Amygdala (tissue), 56 donors: ENCODE results near the gene CDKN2A.
A peak's percentile ranks its signal among the peaks of the same experiment; 100 is the strongest.

Experiments used
- DNase-seq, 56 donors: peaks; one replicate each; lab custom pipeline; 2025; lab: John Stamatoyannopoulos, UW

The CDKN2A gene

DNA sequence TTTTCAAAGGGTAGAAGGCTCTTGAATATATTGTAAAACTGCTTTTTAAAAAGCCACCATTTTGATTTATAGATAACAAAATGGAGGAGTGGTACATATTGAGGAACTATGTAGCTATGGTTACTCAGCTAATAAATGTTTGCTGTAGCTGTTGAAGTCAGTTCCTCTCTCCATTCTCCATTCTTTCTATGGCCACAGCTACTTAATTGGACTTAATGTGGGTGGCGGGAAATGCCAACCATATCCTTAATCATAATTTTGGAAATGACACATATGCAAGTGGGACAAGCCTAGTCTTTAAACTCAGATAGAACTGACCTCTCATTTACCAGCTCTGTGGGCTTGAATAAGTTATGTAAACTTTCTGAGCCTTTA lies 10.6 kb downstream of the CDKN2A start:
- DNase-seq: no peak

DNA sequence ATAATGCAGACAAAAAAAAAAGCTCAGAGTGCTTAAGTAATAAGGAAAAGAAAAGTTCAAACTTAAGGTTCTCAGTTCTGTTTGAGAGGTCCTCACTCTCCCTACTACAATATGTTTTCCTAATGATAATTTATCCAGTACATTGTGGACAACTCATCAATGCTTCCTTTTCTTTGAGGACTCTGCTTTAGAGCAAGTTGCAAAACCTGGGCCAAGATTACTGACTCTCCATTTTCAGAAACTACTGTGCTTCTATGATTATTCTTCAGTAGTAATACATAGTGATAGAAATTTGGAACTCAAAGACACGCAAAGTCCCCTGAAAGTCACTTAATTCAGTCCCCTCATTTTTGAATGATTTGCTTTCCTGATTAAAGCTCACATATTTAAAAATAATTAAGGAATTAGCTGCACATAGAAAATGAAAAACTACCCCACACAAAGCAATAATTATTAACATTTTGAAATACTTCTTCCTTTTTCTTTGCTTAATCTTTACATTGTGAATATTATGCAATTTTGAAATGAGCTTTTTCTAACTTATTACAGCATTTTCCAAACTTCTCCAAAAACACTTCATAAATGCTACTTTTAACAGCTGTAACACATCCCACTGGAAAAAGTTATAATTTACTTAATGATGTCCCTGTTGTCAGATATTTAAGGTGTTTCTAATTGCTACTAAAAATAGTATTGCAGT lies 11.2 kb downstream of the CDKN2A start:
- DNase-seq: no peak

DNA sequence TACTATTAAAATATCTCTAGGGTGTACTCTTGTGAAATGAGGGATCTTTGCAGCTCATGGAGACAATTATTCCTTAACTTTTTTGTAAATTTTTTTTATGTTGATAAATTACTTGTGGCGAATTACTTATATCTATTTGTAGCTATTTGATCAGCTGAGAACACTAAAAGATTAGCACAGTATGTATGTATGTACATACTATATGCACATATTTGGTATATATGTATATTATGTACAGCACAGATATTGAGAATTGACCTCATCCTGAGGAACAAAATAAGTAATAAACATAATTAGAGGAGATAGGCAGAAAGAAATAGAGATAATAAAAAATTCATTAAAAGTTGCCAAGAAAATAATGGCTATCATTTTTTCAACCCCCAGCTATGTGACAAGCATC lies 11.8 kb downstream of the CDKN2A start:
- DNase-seq: no peak

- no peak for DNase-seq
Measured at GRCh38 chr9:21976334-21976875, 17.8 kb downstream of the CDKN2A start.

- peak in 3 of 56 donors; percentile 13 to 51 (median 28) for DNase-seq
Measured at GRCh38 chr9:21974722-21975409, 19.3 kb downstream of the CDKN2A start.

DNA sequence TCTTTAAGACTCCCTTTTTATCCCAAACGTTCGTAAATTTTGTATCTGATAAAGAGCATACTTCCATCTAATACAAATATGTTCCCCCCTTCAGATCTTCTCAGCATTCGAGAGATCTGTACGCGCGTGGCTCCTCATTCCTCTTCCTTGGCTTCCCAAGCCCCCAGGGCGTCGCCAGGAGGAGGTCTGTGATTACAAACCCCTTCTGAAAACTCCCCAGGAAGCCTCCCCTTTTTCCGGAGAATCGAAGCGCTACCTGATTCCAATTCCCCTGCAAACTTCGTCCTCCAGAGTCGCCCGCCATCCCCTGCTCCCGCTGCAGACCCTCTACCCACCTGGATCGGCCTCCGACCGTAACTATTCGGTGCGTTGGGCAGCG lies 19.9 kb downstream of the CDKN2A start:
- DNase-seq: no peak

GRCh38 chr9:21972361-21972760 lies 21.8 kb downstream of the CDKN2A start:
- DNase-seq: no peak

GRCh38 chr9:21970800-21971640 lies 23.2 kb downstream of the CDKN2A start:
- DNase-seq: no peak

GRCh38 chr9:21969951-21970799 lies 24.0 kb downstream of the CDKN2A start:
- DNase-seq: no peak

DNA sequence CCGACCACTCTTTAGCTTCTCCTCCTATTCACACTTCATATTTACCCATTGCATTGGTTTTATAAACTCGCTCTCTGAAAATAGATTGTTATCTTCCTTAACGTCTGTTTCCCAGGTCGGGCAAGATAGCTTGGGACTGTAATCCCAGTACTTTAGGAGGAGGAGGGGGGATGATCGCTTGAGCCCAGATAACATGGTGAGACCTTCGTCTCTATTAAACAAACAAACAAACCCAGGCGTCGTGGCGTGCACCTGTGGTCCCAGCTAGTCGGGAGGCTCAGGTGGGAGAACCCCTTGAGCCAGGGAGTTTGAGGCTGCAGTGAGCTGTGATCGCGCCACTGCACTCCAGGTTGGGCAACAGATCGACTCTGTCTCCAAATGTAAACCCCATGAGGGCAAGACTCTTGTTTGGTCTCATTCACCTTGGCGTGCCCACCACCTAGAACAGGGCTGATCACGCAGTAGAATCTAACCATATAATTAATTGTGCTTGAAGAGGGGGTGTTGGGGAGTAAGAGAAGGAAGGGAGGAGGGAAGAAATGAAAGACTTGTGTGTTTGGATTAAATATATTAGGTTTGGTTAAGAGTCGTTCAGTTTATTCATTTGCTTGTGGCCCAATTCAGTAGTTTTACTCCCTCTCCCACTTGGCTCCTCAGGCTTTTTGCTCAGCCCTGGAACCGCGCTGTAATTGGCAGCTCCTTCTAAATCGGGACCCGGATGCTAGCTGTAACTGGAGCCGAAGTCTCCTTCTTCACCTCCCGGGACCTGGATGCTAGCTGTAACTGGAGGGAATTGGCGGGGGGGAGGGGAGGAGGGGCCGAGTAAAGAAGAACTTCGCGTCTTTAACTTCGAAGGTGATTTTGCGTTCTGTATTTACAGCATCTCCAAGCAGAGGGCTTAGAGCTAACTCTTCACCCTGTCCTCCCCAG lies 24.9 kb downstream of the CDKN2A start:
- no peak for DNase-seq

- DNase-seq: no peak
Measured at GRCh38 chr9:21968331-21969010, 25.7 kb downstream of the CDKN2A start.

GRCh38 chr9:21967702-21968101 lies 26.5 kb downstream of the CDKN2A start:
- no peak for DNase-seq

DNA sequence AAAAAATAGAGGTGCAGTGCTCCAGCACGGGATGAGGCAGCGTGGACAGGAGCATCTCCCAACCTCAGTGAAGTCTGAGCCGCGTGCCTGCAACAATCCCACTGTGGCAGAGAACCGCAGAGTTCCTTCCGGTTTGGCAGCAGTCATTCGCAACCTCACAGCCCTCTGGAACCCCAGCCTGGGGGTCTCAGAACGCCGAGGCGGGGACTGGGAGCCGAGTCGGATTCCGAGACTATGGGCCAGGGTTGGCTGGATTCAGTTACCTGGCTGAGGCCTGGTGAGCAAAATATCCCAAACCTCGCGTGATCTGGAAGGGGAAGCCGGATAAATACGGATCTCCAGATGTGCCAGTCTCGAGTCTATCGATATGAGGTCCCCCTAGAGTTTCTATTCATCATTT lies 27.0 kb downstream of the CDKN2A start:
- no peak for DNase-seq

DNA sequence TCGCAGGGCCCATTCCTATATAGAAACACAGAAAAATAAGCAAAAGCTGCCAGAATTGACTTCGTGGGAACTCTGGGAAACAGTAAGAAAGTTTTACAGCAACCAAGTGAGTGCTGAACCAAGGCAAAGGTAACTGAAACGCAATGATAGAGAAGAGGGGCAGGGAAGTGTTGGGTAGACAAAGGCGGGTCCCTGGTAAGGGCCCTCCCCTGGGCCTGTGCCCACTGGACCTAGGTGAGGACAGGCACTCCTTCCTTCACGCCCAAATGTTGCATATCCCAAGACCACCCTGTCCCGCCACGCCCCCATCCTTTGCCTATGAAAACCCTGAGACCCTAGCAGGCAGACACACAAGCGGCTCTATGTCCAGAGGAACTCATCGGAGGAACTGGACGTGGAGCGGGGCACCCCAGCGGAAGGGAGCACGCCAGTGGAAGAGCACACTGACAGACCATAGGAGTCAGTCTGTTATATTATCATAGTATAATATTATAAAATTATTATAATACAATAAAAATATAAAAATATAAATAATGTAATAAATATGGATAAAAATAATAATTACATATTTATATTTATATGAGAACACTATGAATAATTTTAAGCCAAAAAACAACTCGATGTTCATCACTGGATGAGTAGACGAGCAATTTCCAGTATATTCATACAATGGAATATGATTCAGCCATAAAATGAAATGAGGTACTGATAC lies 27.9 kb downstream of the CDKN2A start:
- DNase-seq: no peak

DNA sequence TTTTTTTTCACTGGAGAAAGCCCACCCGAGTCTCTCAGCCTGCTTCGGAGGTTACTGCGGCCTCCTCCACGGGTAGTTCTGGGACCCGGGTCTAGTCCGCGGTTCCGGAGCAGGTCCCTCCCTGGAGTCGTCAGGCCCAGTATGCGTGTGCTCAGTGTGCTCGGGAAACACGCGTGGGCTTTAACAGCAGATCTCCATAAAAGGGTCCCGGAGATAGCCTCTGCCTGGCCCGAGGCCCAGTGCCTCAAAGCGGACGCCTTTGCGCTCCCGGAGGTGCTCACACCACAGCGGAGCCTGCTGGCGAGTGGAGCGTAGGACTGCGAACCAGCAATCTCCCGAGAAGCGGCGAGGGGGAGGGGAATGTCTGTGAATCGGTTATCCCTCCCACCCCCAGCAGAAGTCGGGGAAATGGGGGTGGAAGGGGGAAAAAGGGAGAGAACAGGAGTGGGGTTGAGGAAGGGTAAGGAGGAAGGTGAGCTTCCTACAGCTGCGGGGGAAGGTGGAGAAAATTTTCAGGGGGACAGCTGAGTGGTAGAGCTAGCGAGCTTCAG lies 28.7 kb downstream of the CDKN2A start:
- peak in 2 of 56 donors; percentile 13 to 26 for DNase-seq

- DNase-seq: no peak
Measured at GRCh38 chr9:21964925-21965385, 29.2 kb downstream of the CDKN2A start.

DNA sequence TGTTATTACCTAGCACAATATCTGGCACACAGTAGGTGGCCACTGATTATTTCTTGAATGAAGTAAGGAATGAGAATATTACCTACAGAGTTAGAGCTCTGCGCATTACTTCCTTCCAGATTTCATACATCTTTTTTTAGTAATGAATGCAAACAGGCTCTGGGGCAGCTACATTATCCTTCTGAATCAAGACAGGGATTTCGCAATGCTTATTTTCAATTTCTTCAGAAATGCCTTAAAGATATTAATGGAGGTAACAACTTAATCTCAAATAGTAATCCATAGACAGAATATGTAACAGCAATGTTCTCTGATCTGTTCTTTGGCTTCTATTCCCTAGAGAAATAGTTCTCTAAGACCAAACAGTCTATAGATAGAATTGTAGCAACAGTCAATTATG lies 32.6 kb downstream of the CDKN2A start:
- DNase-seq: no peak
